GM21619 (cell line): Measurements from ENCODE around the gene ZNF35.

Experiments
- ATAC-seq: cut with Tn5 transposase; IDR thresholded peaks from one replicate; pipeline ENCODE4 v1.9.1; 2021; ENCODE audit not compliant: unreplicated experiment

ZNF35 gene

DNA sequence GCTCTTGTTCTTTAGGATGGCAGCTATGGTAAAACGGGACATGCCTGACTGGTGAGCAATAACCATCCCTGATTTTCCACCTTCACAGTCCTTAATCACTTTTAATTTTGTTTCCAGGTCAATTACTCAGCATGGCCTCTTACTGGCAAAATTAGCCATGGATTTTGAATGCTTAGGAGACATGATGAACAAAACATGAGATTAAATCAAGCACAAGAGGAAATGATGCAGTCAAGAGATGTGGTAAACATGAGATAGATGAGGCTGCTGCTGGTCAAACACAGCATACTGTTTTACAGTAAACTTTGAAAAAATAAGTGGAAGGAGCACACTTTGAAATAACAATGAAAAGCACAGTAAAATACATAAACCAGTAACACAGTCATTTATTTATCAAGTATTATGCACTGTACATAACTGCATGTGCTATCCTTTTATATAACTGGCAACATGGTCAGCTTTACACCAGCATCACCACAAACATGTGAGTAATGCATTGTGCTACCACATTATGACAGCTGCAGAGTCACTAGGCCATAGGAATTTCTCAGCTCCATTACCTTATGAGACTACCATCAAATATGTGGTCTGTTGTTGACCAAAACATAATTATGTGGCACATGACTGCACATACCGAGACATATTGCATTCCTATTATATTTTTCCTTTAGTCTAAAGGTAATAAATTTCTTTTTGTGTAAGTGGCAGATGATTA lies 33.8 kb downstream of the ZNF35 start:
- no peak for ATAC-seq

GRCh38 chr3:44685128-44685800 lies 36.7 kb downstream of the ZNF35 start:
- peak; percentile 91 for ATAC-seq

GRCh38 chr3:44687898-44688297 lies 39.4 kb downstream of the ZNF35 start:
- no peak for ATAC-seq
